Psoas muscle (tissue), 8 donors: Measurements from ENCODE around the gene SSBP3. TPM values are rescaled to one million over a fixed set of nuclear protein-coding genes. Genes with fewer than 3 reads are reported as not detected.

Experiments
- ATAC-seq, 4 donors: fragments of 200-7000 bp; cut with Tn5 transposase; one replicate each; pipeline ENCODE4 v1.9.1; 2020; ENCODE audit warnings: moderate library complexity in 3 of 4, mild to moderate bottlenecking in 2 of 4
- DNase-seq, 2 donors: peaks; one replicate each; pipeline ENCODE4 v3.0.0-alpha.2; 2020
- H3K27ac ChIP-seq: fragments of 200-600 bp; one replicate; pipeline ENCODE4 v1.8.0; 2022
- H3K27me3 ChIP-seq, 3 donors: fragments of 200-600 bp in 1 of 3; one replicate each; pipeline versions ENCODE4 v1.6.1 to v1.8.0; 2013 to 2022; ENCODE audit warnings: low read length in 2 of 3, mild to moderate bottlenecking in 2 of 3, moderate library complexity in 1 of 3; ENCODE audit not compliant: insufficient read depth in 3 of 3
- H3K36me3 ChIP-seq, 2 donors: fragments of 200-600 bp in 1 of 2; one replicate each; pipeline versions ENCODE4 v1.6.1 to v1.8.0; 2013 to 2022; ENCODE audit warnings: low read depth in 1 of 2, mild to moderate bottlenecking in 1 of 2, moderate library complexity in 1 of 2; ENCODE audit not compliant: insufficient read depth in 1 of 2
- H3K4me1 ChIP-seq: fragments of 200-600 bp; one replicate; pipeline ENCODE4 v1.8.0; 2022
- H3K4me3 ChIP-seq: fragments of 200-600 bp; one replicate; pipeline ENCODE4 v1.8.0; 2022; ENCODE audit warnings: mild to moderate bottlenecking
- H3K9me3 ChIP-seq: fragments of 200-600 bp; one replicate; pipeline ENCODE4 v1.8.0; 2022
- CTCF ChIP-seq: fragments of 200-600 bp; IDR thresholded peaks from one replicate; pipeline ENCODE4 v1.8.0; 2022; ENCODE audit warnings: antibody characterized with exemption
- WGBS, 3 donors: extraction: QIAGEN DNeasy Blood & Tissue Kit; methylation state at CpG; one replicate each; pipeline versions ENCODE4 v1.1.6 to v1.1.7; 2013; 5-methylcytosine and 5-hydroxymethylcytosine counted together
- intact Hi-C, 2 donors: fragments of 100-400 bp; cut with DNase I; formaldehyde crosslinking; loops; one replicate each; pipeline versions ENCODE4 v1.11.0 to v1.14.2; 2022
- polyA plus RNA-seq, 3 donors: library from polyadenylated mRNA; stranded (reverse); fragments of 200-250 nt; gene quantifications; one replicate each; pipeline ENCODE4 v1.2.3, GENCODE V29; 2013
- total RNA-seq, 4 donors: library from RNA; stranded (reverse); fragmentation: NEBNext Ultra II Directional in 2 of 4; extraction: Animal tissue kit (Norgen Biotek cat#: 25700) in 2 of 4; gene quantifications; one replicate each; pipeline versions ENCODE4 v1.2.1 to v1.2.4, GENCODE V29; 2021 to 2023
- donor health status: healthy with polysubstance abuse.
- donor health status: DM: no; HTN: no; CAD: no; lungs with moderate emphysema.
- donor health status: Bipolar disorder and iron deficiency.
- donor health status: healthy.
- donor health status: DM: yes; HTN: yes; CAD: no.
- donor health status: DM: no; HTN: no; CAD: no.
- donor health status: DM: no; HTN: no; CAD: no.
- donor health status: DM: yes; HTN: yes; CAD: no.

Gene SSBP3
- total and polyA plus RNA-seq, 7 donors, result 7.9 to 24.2 (median 21.6) TPM

- no peak for TF ChIP-seq CTCF
- WGBS, 3 donors, result 12 to 17% (median 16%) methylated on average over 2 of the region's 2 CpGs
- DNase-seq, result peak; percentile 35 to 70
- ATAC-seq, result peak; percentile 37 to 68 (median 48)
- Histone ChIP-seq H3K9me3 (no peaks in the 10 kb centered on the region), H3K27me3 (no peaks in the 10 kb centered on the region), H3K36me3 (no peaks in the 10 kb centered on the region), H3K4me1 (peaks cover 12% of the 10 kb centered on the region), H3K4me3 (no peak overlapping the region), H3K27ac (peak overlapping the region; percentile 5)
- intact Hi-C loops, result no loop called here
These were observed 7.1 kb upstream of the SSBP3 start for GRCh38 chr1:54413295-54413694.

GRCh38 chr1:54410359-54410758, 4.2 kb upstream of the SSBP3 start:
- Histone ChIP-seq H3K36me3 (no peaks in the 10 kb centered on the region), H3K4me1 (peaks cover 19% of the 10 kb centered on the region), H3K27ac (no peak overlapping the region), H3K9me3 (no peaks in the 10 kb centered on the region), H3K4me3 (no peak overlapping the region), H3K27me3 (no peaks in the 10 kb centered on the region)
- TF ChIP-seq CTCF, result no peak
- 81 to 90% (median 85%) methylated on average over 9 of the region's 9 CpGs for WGBS, 3 donors
- intact Hi-C loops, result no loop called here
- DNase-seq, result peak in 1 of 2 donors; percentile 49
- no peak for ATAC-seq

GRCh38 chr1:54409156-54410142, 3.3 kb upstream of the SSBP3 start:
- peaks cover 25% of the 10 kb centered on the region for H3K4me1 ChIP-seq
- DNase-seq (peak in 1 of 2 donors; percentile 46), ATAC-seq (no peak)
- H3K36me3 ChIP-seq, result no peaks in the 10 kb centered on the region
- H3K27ac ChIP-seq, result peak overlapping the region; percentile 89
- no peak overlapping the region for H3K4me3 ChIP-seq
- intact Hi-C loops, result loop anchor here (5.0 kb wide), 1 partner anchor 287 kb away; no protein-coding TSS in a partner anchor
- 84 to 86% (median 84%) methylated on average over 9 of the region's 9 CpGs for WGBS, 3 donors
- no peaks in the 10 kb centered on the region for H3K27me3 ChIP-seq
- H3K9me3 ChIP-seq, result no peaks in the 10 kb centered on the region
- no peak for TF ChIP-seq CTCF

- ATAC-seq, result peak; percentile 68 to 75 (median 74)
- TF ChIP-seq CTCF, result no peak
- peaks cover 35% of the 10 kb centered on the region for H3K4me1 ChIP-seq
- 47 to 60% (median 54%) methylated on average over 9 of the region's 9 CpGs for WGBS, 3 donors
- DNase-seq, result peak in 1 of 2 donors; percentile 51
- H3K9me3 ChIP-seq, result no peaks in the 10 kb centered on the region
- H3K27ac ChIP-seq, result peak overlapping the region; percentile 89
- intact Hi-C loops, result loop anchor here (1.0 to 5.0 kb wide), 2 partner anchors 80 to 286 kb away; no protein-coding TSS in a partner anchor
- no peaks in the 10 kb centered on the region for H3K27me3 ChIP-seq
- no peaks in the 10 kb centered on the region for H3K36me3 ChIP-seq
- peak overlapping the region; percentile 91 for H3K4me3 ChIP-seq
These were observed 2.2 kb upstream of the SSBP3 start for GRCh38 chr1:54408147-54409066.
